A549 (cell line): ENCODE measurements around the gene FOSL1. TPM values are rescaled to one million over a fixed set of nuclear protein-coding genes. Genes with fewer than 3 reads are reported as not detected.
A peak's percentile ranks its signal among the peaks of the same experiment; 100 is the strongest.

Experiments
- ATAC-seq, 2 experiments: fragments of 200-7000 bp in 1 of 2; fragments of >200 bp in 1 of 2; cut with Nextera tagmentation in 1 of 2; cut with Tn5 transposase in 1 of 2; 3 replicates each; pipeline versions ENCODE4 v1.8.0 to v1.9.1; 2018 to 2020; ENCODE audit warnings: mild to moderate bottlenecking in 1 of 2, moderate library complexity in 1 of 2
- CTCF ChIA-PET: fragments of 300-600 bp; sonication (Branson Sonifier 250); formaldehyde crosslinking; extraction: SDS; loops from one replicate; lab custom pipeline; 2021; ENCODE audit warnings: antibody characterized with exemption, inconsistent platforms; lab: Yijun Ruan, JAX
- POLR2A ChIA-PET: fragments of 350-600 bp; formaldehyde crosslinking; extraction: SDS; loops from one replicate; lab custom pipeline; 2021; ENCODE audit warnings: antibody characterized with exemption, inconsistent platforms; lab: Yijun Ruan, JAX
- DNase-seq, 2 experiments: peaks; one replicate each; pipeline versions ENCODE4 v3.0.0 to v3.0.0-alpha.2; 2011 to 2016; ENCODE audit warnings: low read depth in 1 of 2, low spot score in 1 of 2
- FAIRE-seq: peaks from 2 replicates; lab custom pipeline; 2011; peaks lifted over from hg19 to GRCh38; lab: Jason Lieb, UNC
- H3K27ac ChIP-seq, 2 experiments: fragments of >200 bp; sonication (Bioruptor Twin); formaldehyde crosslinking; 3 replicates each; pipeline ENCODE4 v1.5.1; 2016 to 2017
- H3K4me1 ChIP-seq: fragments of >200 bp; sonication (Bioruptor Twin); formaldehyde crosslinking; 3 replicates; pipeline ENCODE4 v1.6.1; 2016
- H3K4me2 ChIP-seq: fragments of >200 bp; sonication (Bioruptor Twin); formaldehyde crosslinking; 3 replicates; pipeline ENCODE4 v1.6.1; 2016
- H3K4me3 ChIP-seq: fragments of >200 bp; sonication (Bioruptor Twin); formaldehyde crosslinking; 3 replicates; pipeline ENCODE4 v1.5.1; 2016
- H3K9me3 ChIP-seq: fragments of >200 bp; sonication (Bioruptor Twin); formaldehyde crosslinking; 3 replicates; pipeline ENCODE4 v1.6.1; 2016
- BHLHE40 ChIP-seq: IDR thresholded peaks from 2 replicates; pipeline ENCODE4 v1.6.1; 2012; ENCODE audit warnings: low read depth, low read length, inconsistent platforms
- CEBPB ChIP-seq, 2 experiments: fragments of >200 bp in 1 of 2; sonication (Bioruptor Twin) in 1 of 2; formaldehyde crosslinking in 1 of 2; IDR thresholded peaks; 2 replicates each; pipeline ENCODE4 v1.6.1; 2012 to 2016
- EHF ChIP-seq: fragments of 250-450 bp; sonication (Bioruptor Pico); IDR thresholded peaks from 2 replicates; pipeline ENCODE4 v1.5.0; 2020; ENCODE audit warnings: mild to moderate bottlenecking
- ESRRA ChIP-seq: fragments of 150-350 bp; IDR thresholded peaks from 2 replicates; pipeline ENCODE4 v1.6.1; 2014; ENCODE audit warnings: mild to moderate bottlenecking, low read length, borderline replicate concordance
- FOSL2 ChIP-seq, 2 experiments: fragments of 450-650 bp in 1 of 2; fragments of >200 bp in 1 of 2; sonication (Bioruptor Twin) in 1 of 2; formaldehyde crosslinking; IDR thresholded peaks; 2 replicates each; pipeline versions ENCODE4 v1.5.0 to v1.6.1; 2016 to 2020; ENCODE audit warnings: mild to moderate bottlenecking in 1 of 2, moderate library complexity in 1 of 2
- GATA3 ChIP-seq: IDR thresholded peaks from 2 replicates; pipeline ENCODE4 v1.6.1; 2012; ENCODE audit warnings: borderline replicate concordance
- HEYL ChIP-seq: fragments of 250-450 bp; sonication (Bioruptor Pico); IDR thresholded peaks from 2 replicates; pipeline ENCODE4 v1.8.0; 2021; ENCODE audit warnings: mild to moderate bottlenecking, moderate library complexity
- HOXB5 ChIP-seq: fragments of 250-450 bp; sonication (Bioruptor Pico); IDR thresholded peaks from 2 replicates; pipeline ENCODE4 v1.5.0; 2020; ENCODE audit warnings: mild to moderate bottlenecking, moderate library complexity
- KDM5A ChIP-seq: fragments of 200-600 bp; sonication (generic); IDR thresholded peaks from 2 replicates; pipeline ENCODE4 v1.6.1; 2016; ENCODE audit warnings: antibody characterized with exemption, mild to moderate bottlenecking
- MAZ ChIP-seq: fragments of 150-350 bp; IDR thresholded peaks from 2 replicates; pipeline ENCODE4 v1.6.1; 2014; ENCODE audit warnings: antibody characterized with exemption, low read depth, low read length, borderline replicate concordance
- NR3C1 ChIP-seq: fragments of >200 bp; sonication (Bioruptor Twin); formaldehyde crosslinking; IDR thresholded peaks from 3 replicates; pipeline ENCODE4 v1.6.1; 2017
- PHF8 ChIP-seq: fragments of 200-600 bp; sonication (generic); IDR thresholded peaks from 2 replicates; pipeline ENCODE4 v1.6.1; 2016; ENCODE audit warnings: low read depth, mild to moderate bottlenecking, antibody characterized with exemption, moderate library complexity, borderline replicate concordance
- RAD21 ChIP-seq, 2 experiments: fragments of >200 bp in 1 of 2; sonication (Bioruptor Twin) in 1 of 2; formaldehyde crosslinking in 1 of 2; IDR thresholded peaks in 1 of 2; conservative IDR thresholded peaks in 1 of 2; 2 replicates in 1 of 2; 3 replicates in 1 of 2; pipeline ENCODE4 v1.6.1; 2012 to 2018; ENCODE audit warnings: inconsistent platforms in 1 of 2
- TFCP2L1 ChIP-seq: fragments of 250-450 bp; sonication (Bioruptor Pico); IDR thresholded peaks from 2 replicates; pipeline ENCODE4 v1.5.0; 2021; ENCODE audit warnings: mild to moderate bottlenecking
- ZC3H11A ChIP-seq: fragments of 450-650 bp; IDR thresholded peaks from 2 replicates; pipeline ENCODE4 v1.6.1; 2014; ENCODE audit warnings: antibody characterized with exemption, mild to moderate bottlenecking
- WGBS: methylation state at CpG from one replicate; pipeline ENCODE4 v1.1.6; 2017; ENCODE audit errors: missing lambda C conversion rate; 5-methylcytosine and 5-hydroxymethylcytosine counted together
- polyA plus RNA-seq, 4 experiments: library from polyadenylated mRNA; depleted of rRNA in 3 of 4; stranded (reverse); fragments of >200 nt; fragmentation: RNase III in 1 of 4; extraction: RNeasy Plus Mini Kit Qiagen cat#74134 plus additional on column Dnase treatment in 1 of 4; gene quantifications; 2 replicates in 3 of 4; 3 replicates in 1 of 4; pipeline ENCODE4 v1.2.3, GENCODE V29; 2011 to 2017
- TF ChIP-seq, protein P1 (sequence below): fragments of 250-450 bp; sonication (Bioruptor Pico); IDR thresholded peaks from 2 replicates; pipeline ENCODE4 v1.5.0; 2021; ENCODE audit warnings: mild to moderate bottlenecking, moderate library complexity, borderline replicate concordance
- TF ChIP-seq, protein P2 (sequence below): fragments of 450-650 bp; IDR thresholded peaks from 2 replicates; pipeline ENCODE4 v1.6.1; 2014; ENCODE audit warnings: antibody characterized with exemption
- TF ChIP-seq, protein P3 (sequence below): IDR thresholded peaks from 2 replicates; pipeline ENCODE4 v1.6.1; 2012
- TF ChIP-seq, protein P4 (sequence below): fragments of 250-450 bp; sonication (Bioruptor Pico); IDR thresholded peaks from 2 replicates; pipeline ENCODE4 v1.5.0; 2020; ENCODE audit warnings: low read depth, mild to moderate bottlenecking, moderate library complexity
- TF ChIP-seq, protein P5 (sequence below): fragments of >200 bp; sonication (Bioruptor Twin); formaldehyde crosslinking; IDR thresholded peaks from 3 replicates; pipeline ENCODE4 v1.6.1; 2016
- TF ChIP-seq, protein P6 (sequence below): fragments of 150-350 bp; IDR thresholded peaks from 2 replicates; pipeline ENCODE4 v1.6.1; 2014; ENCODE audit warnings: low read depth, mild to moderate bottlenecking, low read length

FOSL1 gene
- polyA plus RNA-seq, 2 of the 4 experiments (the other 2 are of a cell fraction): 6.7 to 24.1 TPM

DNA sequence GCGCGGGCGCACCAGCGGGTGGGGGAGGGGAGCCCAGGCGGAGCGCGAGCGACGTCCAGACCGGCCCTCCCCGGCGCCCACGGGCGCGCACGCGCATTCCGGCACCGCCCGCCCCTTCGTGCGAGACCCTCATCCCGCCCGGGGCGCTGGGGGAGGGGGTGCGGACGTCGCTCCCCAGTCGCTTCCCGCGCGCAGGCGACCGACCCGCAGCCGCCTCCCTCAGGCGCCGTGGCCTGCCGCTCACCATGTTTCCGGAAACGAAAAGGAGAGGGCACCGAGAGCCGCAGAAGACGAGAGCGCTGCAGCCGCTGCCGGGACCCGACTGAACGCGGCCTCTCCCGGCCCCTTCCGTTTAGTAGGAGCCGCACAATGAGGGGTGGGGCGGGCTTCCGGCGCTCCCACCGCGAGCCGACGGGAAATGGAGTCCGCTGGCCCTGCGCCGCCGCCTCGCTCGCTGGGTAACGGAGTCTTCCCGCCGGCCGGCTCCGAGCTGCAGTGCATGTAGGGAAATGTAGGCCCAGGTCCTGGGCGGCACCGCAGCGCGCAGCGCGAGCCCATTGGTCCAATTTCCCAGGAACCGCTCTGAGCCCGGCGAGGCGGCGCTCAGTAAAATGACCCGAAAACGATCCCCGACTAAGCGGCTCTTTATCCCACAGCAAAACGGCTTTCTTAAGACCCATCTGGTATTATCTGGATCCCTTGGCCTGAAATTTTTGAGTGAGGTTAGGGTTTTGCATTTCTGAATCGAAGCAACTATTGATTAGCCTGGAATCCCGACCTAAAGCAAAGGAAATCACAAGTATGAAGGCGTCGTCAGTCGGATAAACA, 42.1 kb downstream of the FOSL1 start, which contains the start of gene CFL1 (continued):
- TF ChIP-seq, protein P1, sequence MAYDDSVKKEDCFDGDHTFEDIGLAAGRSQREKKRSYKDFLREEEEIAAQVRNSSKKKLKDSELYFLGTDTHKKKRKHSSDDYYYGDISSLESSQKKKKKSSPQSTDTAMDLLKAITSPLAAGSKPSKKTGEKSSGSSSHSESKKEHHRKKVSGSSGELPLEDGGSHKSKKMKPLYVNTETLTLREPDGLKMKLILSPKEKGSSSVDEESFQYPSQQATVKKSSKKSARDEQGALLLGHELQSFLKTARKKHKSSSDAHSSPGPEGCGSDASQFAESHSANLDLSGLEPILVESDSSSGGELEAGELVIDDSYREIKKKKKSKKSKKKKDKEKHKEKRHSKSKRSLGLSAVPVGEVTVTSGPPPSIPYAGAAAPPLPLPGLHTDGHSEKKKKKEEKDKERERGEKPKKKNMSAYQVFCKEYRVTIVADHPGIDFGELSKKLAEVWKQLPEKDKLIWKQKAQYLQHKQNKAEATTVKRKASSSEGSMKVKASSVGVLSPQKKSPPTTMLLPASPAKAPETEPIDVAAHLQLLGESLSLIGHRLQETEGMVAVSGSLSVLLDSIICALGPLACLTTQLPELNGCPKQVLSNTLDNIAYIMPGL (CRISPR knock-in tag): no peak
- TF ChIP-seq BHLHE40: no peak
- peak; percentile 93 for TF ChIP-seq PHF8
- TF ChIP-seq EHF (CRISPR knock-in tag): no peak
- TF ChIP-seq, protein P2, sequence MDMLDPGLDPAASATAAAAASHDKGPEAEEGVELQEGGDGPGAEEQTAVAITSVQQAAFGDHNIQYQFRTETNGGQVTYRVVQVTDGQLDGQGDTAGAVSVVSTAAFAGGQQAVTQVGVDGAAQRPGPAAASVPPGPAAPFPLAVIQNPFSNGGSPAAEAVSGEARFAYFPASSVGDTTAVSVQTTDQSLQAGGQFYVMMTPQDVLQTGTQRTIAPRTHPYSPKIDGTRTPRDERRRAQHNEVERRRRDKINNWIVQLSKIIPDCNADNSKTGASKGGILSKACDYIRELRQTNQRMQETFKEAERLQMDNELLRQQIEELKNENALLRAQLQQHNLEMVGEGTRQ: no peak
- TF ChIP-seq, protein P3, sequence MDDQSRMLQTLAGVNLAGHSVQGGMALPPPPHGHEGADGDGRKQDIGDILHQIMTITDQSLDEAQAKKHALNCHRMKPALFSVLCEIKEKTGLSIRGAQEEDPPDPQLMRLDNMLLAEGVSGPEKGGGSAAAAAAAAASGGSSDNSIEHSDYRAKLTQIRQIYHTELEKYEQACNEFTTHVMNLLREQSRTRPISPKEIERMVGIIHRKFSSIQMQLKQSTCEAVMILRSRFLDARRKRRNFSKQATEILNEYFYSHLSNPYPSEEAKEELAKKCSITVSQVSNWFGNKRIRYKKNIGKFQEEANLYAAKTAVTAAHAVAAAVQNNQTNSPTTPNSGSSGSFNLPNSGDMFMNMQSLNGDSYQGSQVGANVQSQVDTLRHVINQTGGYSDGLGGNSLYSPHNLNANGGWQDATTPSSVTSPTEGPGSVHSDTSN: peak; percentile 73; the same call in 1 of the 2 replicates
- no peak for TF ChIP-seq FOSL2 (IDR thresholded peaks at IDR 0.05)
- no peak for TF ChIP-seq FOSL2 (CRISPR knock-in tag; IDR thresholded peaks at IDR 0.05)
- TF ChIP-seq, protein P4, sequence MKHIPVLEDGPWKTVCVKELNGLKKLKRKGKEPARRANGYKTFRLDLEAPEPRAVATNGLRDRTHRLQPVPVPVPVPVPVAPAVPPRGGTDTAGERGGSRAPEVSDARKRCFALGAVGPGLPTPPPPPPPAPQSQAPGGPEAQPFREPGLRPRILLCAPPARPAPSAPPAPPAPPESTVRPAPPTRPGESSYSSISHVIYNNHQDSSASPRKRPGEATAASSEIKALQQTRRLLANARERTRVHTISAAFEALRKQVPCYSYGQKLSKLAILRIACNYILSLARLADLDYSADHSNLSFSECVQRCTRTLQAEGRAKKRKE (CRISPR knock-in tag): no peak
- TF ChIP-seq, protein P5, sequence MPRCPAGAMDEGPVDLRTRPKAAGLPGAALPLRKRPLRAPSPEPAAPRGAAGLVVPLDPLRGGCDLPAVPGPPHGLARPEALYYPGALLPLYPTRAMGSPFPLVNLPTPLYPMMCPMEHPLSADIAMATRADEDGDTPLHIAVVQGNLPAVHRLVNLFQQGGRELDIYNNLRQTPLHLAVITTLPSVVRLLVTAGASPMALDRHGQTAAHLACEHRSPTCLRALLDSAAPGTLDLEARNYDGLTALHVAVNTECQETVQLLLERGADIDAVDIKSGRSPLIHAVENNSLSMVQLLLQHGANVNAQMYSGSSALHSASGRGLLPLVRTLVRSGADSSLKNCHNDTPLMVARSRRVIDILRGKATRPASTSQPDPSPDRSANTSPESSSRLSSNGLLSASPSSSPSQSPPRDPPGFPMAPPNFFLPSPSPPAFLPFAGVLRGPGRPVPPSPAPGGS: peak; percentile 99
- peak; percentile 75; the same call in 1 of the 2 replicates for TF ChIP-seq MAZ
- TF ChIP-seq HEYL (CRISPR knock-in tag): no peak
- no peak; the same call in 1 of the 2 replicates for TF ChIP-seq GATA3
- TF ChIP-seq KDM5A: no peak
- no peak for TF ChIP-seq NR3C1
- no peak for TF ChIP-seq ESRRA
- no peak for TF ChIP-seq HOXB5 (CRISPR knock-in tag)

DNA sequence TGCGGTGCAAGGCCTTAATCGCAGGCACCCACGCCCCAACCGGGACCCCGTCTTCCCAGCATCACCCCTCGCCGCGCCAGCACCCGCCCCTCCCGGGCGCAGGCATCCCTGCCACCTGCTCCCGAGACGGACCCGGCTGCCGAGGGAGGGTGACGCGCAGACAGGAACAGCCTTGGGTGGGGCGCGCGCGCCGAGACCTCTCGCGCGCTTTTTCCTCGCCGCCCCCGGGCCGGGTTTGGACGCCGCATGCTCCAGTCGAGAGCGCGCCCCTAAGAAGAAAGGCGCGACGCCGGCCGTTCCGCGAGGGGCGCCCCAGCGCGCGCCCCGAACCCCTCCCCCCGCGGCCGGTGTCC, 42.7 kb downstream of the FOSL1 start:
- H3K27ac ChIP-seq: peak overlapping the region; percentile 95 to 97
- H3K4me3 ChIP-seq: peak overlapping the region; percentile 70
- no peaks in the 10 kb centered on the region for H3K9me3 ChIP-seq
- ChIA-PET CTCF (interaction anchor here (0.9 to 7.6 kb wide), 4 partner anchors 12 to 78 kb away, joined by 3 to 195 read pairs (median 40); partner anchors contain the start of genes CCDC85B, EFEMP2 and FIBP), POLR2A (interaction anchor here (1.0 to 3.4 kb wide), 5 partner anchors 16 to 146 kb away, joined by 3 to 31 read pairs (median 17); partner anchors contain the start of genes CCDC85B, FIBP and RNASEH2C)
- peak overlapping the region; percentile 88 for H3K4me2 ChIP-seq
- TF ChIP-seq CEBPB (IDR thresholded peaks at IDR 0.05) (no peak), HEYL (CRISPR knock-in tag) (no peak), RAD21 (conservative IDR thresholded peaks at IDR 0.05 in 1 of 2, IDR thresholded peaks at IDR 0.05 in 1 of 2) (no peak), KDM5A (peak; percentile 37; the same call in 1 of the 2 replicates), TFCP2L1 (CRISPR knock-in tag) (0 out of 2 replicates have a peak, but pooled peaks have one; percentile 76), ZC3H11A (no peak)
- TF ChIP-seq, protein P6, sequence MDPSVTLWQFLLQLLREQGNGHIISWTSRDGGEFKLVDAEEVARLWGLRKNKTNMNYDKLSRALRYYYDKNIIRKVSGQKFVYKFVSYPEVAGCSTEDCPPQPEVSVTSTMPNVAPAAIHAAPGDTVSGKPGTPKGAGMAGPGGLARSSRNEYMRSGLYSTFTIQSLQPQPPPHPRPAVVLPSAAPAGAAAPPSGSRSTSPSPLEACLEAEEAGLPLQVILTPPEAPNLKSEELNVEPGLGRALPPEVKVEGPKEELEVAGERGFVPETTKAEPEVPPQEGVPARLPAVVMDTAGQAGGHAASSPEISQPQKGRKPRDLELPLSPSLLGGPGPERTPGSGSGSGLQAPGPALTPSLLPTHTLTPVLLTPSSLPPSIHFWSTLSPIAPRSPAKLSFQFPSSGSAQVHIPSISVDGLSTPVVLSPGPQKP: no peak
- WGBS: 0% methylated on average over 12 of the region's 49 CpGs
- FAIRE-seq: no peak
- ATAC-seq: no peak
- no peak for DNase-seq
- H3K4me1 ChIP-seq: peaks cover 33% of the 10 kb centered on the region
